ENCODE data around the gene CAMSAP2. TPM values are rescaled to one million over a fixed set of nuclear protein-coding genes. Genes with fewer than 3 reads are reported as not detected.

CAMSAP2 gene
- total RNA-seq, 1 experiment from 2014 or later = 24.3 TPM

GRCh38 chr1:200856716-200857357 is 118.1 kb downstream of the CAMSAP2 start:
- Histone ChIP-seq H3K4me3 (no peak overlapping the region), H3K9me3 (no peaks in the 10 kb centered on the region), H3K27me3 (no peaks in the 10 kb centered on the region), H3K36me3 (peaks cover 65% of the 10 kb centered on the region)
- no peak for DNase-seq

DNA sequence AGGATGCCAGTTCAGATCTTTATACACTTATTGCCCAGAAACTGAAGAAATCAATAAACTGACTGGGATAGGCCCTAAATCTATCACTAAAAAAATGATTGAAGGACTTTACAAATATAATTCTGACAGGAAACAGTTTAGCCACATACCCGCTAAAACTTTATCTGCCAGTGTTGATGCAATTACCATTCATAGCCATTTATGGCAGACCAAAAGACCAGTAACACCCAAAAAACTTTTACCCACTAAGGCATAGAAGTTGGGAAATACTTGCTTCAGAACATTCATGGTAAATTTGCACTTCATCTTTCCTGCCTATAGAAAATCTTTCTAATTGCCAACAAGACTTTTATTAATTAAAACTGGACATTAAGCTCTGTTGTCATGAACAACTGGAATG is 119.1 kb downstream of the CAMSAP2 start:
- Histone ChIP-seq H3K4me3 (no peak overlapping the region), H3K9me3 (no peaks in the 10 kb centered on the region), H3K27me3 (no peaks in the 10 kb centered on the region), H3K36me3 (peaks cover 57% of the 10 kb centered on the region)
- DNase-seq = no peak

DNA sequence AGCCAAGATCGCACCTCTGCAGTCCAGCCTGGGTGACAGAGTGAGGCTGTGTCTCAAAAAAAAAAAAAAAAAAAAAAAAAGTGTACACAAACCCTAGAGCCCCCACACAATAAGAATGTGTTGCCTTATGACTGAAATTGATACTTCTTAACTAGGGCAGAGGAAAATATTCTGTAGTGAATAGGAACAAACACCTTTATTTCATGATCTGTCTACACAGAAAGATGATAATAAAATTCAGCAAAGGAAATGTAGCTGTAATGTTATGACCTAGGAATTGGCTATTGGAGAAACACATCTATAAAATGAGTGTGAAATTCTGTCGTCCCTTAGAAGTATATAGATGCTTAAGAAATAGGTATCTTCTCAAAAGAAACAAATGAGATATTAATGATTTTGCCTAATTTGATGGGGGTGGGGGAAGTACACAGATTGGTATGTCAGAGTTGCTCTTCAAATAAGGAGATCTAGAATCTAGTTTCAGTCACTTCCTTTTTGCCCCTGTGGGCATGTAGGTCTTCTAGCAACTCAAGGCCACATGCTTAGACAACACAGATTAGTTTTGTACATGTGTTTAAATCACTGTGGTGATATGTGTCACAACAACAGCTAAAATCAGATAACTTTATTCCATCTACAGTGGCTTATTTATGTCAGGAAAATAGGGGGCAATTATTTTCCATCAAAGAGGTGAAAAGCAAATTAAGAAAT is 123.4 kb downstream of the CAMSAP2 start:
- Histone ChIP-seq H3K27me3 (no peaks in the 10 kb centered on the region), H3K9me3 (no peaks in the 10 kb centered on the region), H3K36me3 (peaks cover 24% of the 10 kb centered on the region), H3K4me3 (no peak overlapping the region)
- DNase-seq = no peak

DNA sequence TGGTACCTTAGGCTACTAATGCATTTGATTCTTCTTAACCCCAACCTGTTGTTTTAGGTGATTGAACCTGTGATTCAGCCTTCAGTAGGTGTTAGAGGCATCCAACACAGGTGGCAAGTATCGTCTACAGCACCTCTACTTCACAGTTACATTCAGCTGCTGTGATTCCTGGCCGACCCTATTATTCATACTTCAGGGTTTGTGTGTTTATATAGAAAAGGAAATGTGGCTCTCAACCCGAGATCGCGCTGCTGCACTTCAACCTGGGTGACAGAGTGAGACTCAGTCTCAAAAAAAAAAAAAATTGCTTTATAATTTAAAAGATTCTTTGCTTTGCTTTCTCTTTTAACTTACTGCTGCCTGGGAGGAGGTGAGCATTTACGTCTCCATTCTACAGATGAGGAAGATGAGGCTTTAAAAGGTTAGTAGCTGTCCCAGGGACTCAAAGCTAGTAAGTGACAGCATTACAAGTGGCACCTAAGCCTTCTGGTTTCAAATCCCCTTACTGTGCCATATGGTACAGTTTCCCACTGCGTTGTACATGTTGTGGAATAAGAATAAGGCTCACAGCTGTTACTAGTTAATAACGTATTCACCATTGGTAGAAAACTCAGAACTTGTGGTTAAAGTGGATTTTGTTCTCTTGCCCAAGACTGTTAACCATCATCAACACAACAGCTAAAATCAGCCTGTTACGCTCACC is 124.2 kb downstream of the CAMSAP2 start:
- no peaks in the 10 kb centered on the region for H3K27me3 ChIP-seq
- no peaks in the 10 kb centered on the region for H3K9me3 ChIP-seq
- DNase-seq = no peak

GRCh38 chr1:200866116-200866515 is 127.4 kb downstream of the CAMSAP2 start:
- Histone ChIP-seq H3K4me3 (no peak overlapping the region), H3K27me3 (no peaks in the 10 kb centered on the region), H3K9me3 (no peaks in the 10 kb centered on the region), H3K36me3 (peaks cover 6% of the 10 kb centered on the region)
- DNase-seq = no peak

More for the DNA sequence above, 124.2 kb downstream of the CAMSAP2 start:
- Histone ChIP-seq H3K4me3 (no peak overlapping the region), H3K36me3 (peaks cover 17% of the 10 kb centered on the region)

DNA sequence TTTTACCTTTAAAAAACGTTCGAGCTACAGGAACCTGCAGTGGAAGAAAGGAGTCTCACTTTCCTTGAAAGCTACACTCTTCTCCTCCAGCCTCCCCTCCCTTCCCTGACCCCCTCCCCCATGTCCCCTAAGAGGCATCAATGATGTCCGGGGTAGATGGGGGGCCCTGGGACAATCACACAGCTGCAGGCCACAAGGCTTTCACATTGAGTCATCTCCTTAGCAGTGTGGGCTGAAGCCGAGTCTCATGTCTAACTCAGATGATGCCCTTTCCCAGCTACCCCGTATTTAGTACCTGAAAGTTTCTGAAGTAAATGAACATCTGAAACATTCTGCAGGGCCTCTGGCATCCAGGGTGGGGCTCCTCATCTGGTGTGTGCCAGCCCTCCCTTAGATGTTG is 127.8 kb downstream of the CAMSAP2 start:
- Histone ChIP-seq H3K27me3 (no peaks in the 10 kb centered on the region), H3K4me3 (no peak overlapping the region), H3K9me3 (no peaks in the 10 kb centered on the region), H3K36me3 (peaks cover 6% of the 10 kb centered on the region)
- no peak for DNase-seq

GRCh38 chr1:200867018-200867811 is 128.5 kb downstream of the CAMSAP2 start:
- peaks cover 6% of the 10 kb centered on the region for H3K36me3 ChIP-seq
- no peak overlapping the region for H3K4me3 ChIP-seq
- DNase-seq = no peak

DNA sequence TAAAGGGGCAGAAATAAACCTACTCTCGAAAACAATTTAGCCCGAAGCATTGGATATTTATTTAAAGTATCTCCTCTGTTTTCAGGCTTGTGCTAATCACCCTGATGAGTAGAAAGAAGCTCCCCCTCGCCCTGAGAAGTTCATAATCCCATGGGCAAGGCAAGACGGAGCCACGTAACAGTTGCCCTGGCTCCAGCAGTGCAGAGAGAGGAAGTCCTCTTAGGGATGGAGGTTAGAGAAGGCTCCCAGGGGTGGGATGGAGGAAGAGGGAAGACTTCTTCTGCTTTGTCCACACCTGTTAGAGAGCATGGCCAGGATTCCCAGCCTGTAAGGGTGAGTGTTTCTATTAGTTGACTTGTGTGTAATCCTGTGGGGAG is 130.7 kb downstream of the CAMSAP2 start:
- no peak for DNase-seq
- H3K36me3 ChIP-seq = peaks cover 2% of the 10 kb centered on the region; the same call in 1 of the 2 replicates
- H3K9me3 ChIP-seq = no peaks in the 10 kb centered on the region
- H3K4me3 ChIP-seq = no peak overlapping the region
- H3K27me3 ChIP-seq = no peaks in the 10 kb centered on the region

More at GRCh38 chr1:200867018-200867811, 128.5 kb downstream of the CAMSAP2 start:
- Histone ChIP-seq H3K27me3 (no peaks in the 10 kb centered on the region), H3K9me3 (no peaks in the 10 kb centered on the region)

DNA sequence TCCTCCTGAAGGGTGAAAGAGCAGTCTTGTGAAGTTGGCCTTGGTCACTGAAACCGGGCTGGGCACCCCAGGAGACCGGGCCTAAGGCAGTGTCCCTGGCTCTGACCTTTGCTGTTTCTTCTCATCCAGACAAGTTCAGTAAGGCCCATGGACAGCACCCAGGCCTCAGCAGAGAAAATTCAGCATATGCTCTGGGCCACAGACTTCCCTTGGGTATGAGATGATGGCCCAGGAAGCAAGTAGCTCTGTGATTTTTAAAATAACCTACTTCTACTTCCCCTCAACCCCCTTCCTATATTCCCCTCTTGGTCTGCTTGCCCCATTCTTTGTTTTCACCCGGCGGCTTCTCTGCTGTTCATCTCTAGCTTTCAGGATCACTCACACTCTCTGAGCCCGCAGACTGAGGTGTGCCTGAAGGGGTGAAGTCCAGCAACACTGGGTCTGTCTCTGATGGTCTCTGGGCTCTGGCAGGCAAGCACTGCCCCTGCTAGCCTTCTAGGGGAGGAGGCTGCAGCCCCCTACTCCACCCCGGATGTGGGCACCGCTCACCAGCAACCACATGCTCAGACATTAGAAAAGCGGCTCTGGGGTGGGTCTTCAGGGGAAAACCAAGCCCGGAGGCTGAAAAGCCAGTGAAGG is 131.2 kb downstream of the CAMSAP2 start:
- no peak overlapping the region for H3K4me3 ChIP-seq
- no peaks in the 10 kb centered on the region for H3K9me3 ChIP-seq
- H3K36me3 ChIP-seq = no peaks in the 10 kb centered on the region; the same call in 1 of the 2 replicates
- no peaks in the 10 kb centered on the region for H3K27me3 ChIP-seq
- DNase-seq = no peak

GRCh38 chr1:200872446-200873115 is 133.9 kb downstream of the CAMSAP2 start, which contains the start of gene GPR25:
Gene GPR25 (plus strand): TSS chr1:200872981. CDS start chr1:200873038, 57 bp downstream.
- Histone ChIP-seq H3K9me3 (no peaks in the 10 kb centered on the region), H3K4me3 (no peak within 1 kb of the TSS), H3K27me3 (peaks cover 8% of the 10 kb centered on the region), H3K36me3 (no peaks in the 10 kb centered on the region)
- no peak for DNase-seq

DNA sequence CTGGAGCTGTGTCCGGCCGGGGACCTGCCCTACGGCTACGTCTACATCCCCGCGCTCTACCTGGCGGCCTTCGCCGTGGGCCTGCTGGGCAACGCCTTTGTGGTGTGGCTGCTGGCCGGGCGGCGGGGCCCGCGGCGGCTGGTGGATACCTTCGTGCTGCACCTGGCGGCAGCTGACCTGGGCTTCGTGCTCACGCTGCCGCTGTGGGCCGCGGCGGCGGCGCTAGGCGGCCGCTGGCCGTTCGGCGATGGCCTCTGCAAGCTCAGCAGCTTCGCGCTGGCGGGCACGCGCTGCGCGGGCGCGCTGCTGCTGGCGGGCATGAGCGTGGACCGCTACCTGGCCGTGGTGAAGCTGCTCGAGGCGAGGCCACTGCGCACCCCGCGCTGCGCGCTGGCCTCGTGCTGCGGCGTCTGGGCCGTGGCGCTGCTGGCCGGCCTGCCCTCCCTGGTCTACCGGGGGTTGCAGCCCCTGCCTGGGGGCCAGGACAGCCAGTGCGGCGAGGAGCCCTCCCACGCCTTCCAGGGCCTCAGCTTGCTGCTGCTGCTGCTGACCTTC is 134.5 kb downstream of the CAMSAP2 start:
- no peak overlapping the region for H3K4me3 ChIP-seq
- peaks cover 8% of the 10 kb centered on the region for H3K27me3 ChIP-seq
- no peaks in the 10 kb centered on the region for H3K36me3 ChIP-seq
- DNase-seq = no peak
- no peaks in the 10 kb centered on the region for H3K9me3 ChIP-seq

- Histone ChIP-seq H3K4me3 (no peak overlapping the region), H3K36me3 (no peaks in the 10 kb centered on the region), H3K27me3 (peaks cover 8% of the 10 kb centered on the region), H3K9me3 (no peaks in the 10 kb centered on the region)
- DNase-seq = no peak
Measured at GRCh38 chr1:200873671-200874397, 135.1 kb downstream of the CAMSAP2 start.

GRCh38 chr1:200874694-200875093 is 136.0 kb downstream of the CAMSAP2 start:
- peaks cover 8% of the 10 kb centered on the region for H3K27me3 ChIP-seq
- no peaks in the 10 kb centered on the region for H3K9me3 ChIP-seq
- no peak for DNase-seq
- H3K36me3 ChIP-seq = no peaks in the 10 kb centered on the region
- H3K4me3 ChIP-seq = no peak overlapping the region

DNA sequence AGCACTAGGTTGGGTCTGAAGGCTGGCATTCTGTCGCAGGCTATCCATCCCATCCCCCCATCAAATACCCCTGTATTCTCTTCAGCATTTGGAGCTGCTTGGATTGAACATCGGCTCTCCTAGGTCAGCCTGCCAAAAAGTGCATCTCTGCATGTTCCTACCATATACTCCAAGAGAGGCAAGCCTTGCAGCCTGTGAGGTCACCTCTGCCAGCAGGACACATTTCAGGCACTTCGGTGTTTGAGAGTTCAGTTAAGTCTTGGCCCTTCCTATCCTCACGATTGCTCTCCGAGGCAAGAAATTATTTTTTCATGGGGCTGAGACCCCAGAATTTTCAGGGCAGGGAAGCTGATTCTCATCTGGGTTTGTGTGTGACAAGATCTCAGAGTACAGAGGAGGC is 136.7 kb downstream of the CAMSAP2 start:
- no peak overlapping the region for H3K4me3 ChIP-seq
- DNase-seq = no peak
- no peaks in the 10 kb centered on the region for H3K9me3 ChIP-seq
- H3K36me3 ChIP-seq = no peaks in the 10 kb centered on the region
- peaks cover 11% of the 10 kb centered on the region for H3K27me3 ChIP-seq

- H3K9me3 ChIP-seq = no peaks in the 10 kb centered on the region
- peaks cover 13% of the 10 kb centered on the region for H3K27me3 ChIP-seq
- no peak overlapping the region for H3K4me3 ChIP-seq
- no peak for DNase-seq
- no peaks in the 10 kb centered on the region for H3K36me3 ChIP-seq
Measured at GRCh38 chr1:200877010-200877409, 138.3 kb downstream of the CAMSAP2 start.
